ENCODE data around the gene RPTOR. TPM values are rescaled to one million over a fixed set of nuclear protein-coding genes. Genes with fewer than 3 reads are reported as not detected.

The RPTOR gene
- total RNA-seq (24.9 and 37.9 TPM in 2 replicates), polyA plus RNA-seq (12.5 and 13.2 TPM in 2 replicates)

GRCh38 chr17:80544655-80545498 lies at the start of gene RPTOR:
TSS of gene RPTOR (plus strand) at chr17:80544838. CDS start at chr17:80545630, 792 bp downstream.
- peak within 1 kb of the TSS; percentile 86 for H3K4me3 ChIP-seq
- H3K4me1 ChIP-seq (ENCODE audit: low read depth): peaks cover 14% of the 10 kb centered on the region

GRCh38 chr17:80497726-80498241 lies 46.9 kb upstream of the RPTOR start:
- H3K4me1 ChIP-seq (ENCODE audit: low read depth): no peaks in the 10 kb centered on the region
- DNase-seq (ENCODE audit: low read depth in 1 of 2, low spot score in 1 of 2): no peak
- no peaks in the 10 kb centered on the region for H3K36me3 ChIP-seq
- TF ChIP-seq CTCF (IDR thresholded peaks at IDR 0.05; ENCODE audit: low read depth, low read length): no peak
- H3K27ac ChIP-seq: no peak overlapping the region
- H3K4me3 ChIP-seq: no peak overlapping the region
- no peaks in the 10 kb centered on the region for H3K9me3 ChIP-seq (ENCODE audit: low read depth)
- peaks cover 56% of the 10 kb centered on the region for H3K27me3 ChIP-seq

More at GRCh38 chr17:80544655-80545498, at the start of gene RPTOR:
- Histone ChIP-seq H3K36me3 (no peaks in the 10 kb centered on the region), H3K9me3 (ENCODE audit: low read depth) (no peaks in the 10 kb centered on the region), H3K27ac (peak within 1 kb of the TSS; percentile 92), H3K27me3 (no peaks in the 10 kb centered on the region)
- no peak for TF ChIP-seq CTCF (IDR thresholded peaks at IDR 0.05; ENCODE audit: low read depth, low read length)
- peak; percentile 88 to 93 for DNase-seq (ENCODE audit: low read depth in 1 of 2, low spot score in 1 of 2)

DNA sequence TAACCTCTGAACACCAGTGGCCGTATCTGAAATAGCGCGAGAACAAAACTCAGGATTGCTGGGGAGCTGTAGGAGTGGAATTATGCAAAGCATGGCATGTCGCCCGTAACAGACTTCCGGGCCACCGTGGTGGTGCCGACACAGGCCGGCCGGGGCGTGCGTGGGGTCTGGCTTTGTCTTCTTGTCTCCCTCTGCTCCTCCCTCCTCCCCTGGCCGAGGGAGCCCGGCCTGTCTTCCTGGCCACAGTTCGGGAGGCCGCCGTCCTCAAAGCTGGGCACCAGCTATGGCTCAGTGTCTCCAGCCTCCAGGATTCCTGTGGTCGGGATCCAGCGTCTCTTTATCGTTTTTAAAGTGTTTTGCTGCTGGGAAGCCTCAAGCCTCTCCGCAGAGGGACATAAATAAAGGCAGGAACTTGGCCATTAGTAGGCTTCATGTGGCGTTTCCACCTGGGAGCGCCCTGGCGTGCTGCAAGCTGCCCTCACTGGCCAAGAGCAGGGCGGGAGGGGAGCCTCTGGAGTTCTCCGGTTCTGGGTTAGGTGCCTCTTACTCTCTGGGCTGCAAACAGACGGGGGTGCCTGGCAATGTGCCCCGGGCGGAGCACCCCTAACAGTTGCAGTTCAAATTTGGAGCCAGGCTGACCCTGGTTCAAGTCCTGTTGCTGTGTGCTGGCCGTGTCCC lies 46.3 kb upstream of the RPTOR start:
- no peak for TF ChIP-seq CTCF (IDR thresholded peaks at IDR 0.05; ENCODE audit: low read depth, low read length)
- Histone ChIP-seq H3K36me3 (no peaks in the 10 kb centered on the region), H3K27ac (no peak overlapping the region), H3K4me3 (no peak overlapping the region), H3K4me1 (ENCODE audit: low read depth) (no peaks in the 10 kb centered on the region), H3K27me3 (peaks cover 50% of the 10 kb centered on the region), H3K9me3 (ENCODE audit: low read depth) (no peaks in the 10 kb centered on the region)
- DNase-seq (ENCODE audit: low read depth in 1 of 2, low spot score in 1 of 2): peak in 1 of 2 donors; percentile 81

DNA sequence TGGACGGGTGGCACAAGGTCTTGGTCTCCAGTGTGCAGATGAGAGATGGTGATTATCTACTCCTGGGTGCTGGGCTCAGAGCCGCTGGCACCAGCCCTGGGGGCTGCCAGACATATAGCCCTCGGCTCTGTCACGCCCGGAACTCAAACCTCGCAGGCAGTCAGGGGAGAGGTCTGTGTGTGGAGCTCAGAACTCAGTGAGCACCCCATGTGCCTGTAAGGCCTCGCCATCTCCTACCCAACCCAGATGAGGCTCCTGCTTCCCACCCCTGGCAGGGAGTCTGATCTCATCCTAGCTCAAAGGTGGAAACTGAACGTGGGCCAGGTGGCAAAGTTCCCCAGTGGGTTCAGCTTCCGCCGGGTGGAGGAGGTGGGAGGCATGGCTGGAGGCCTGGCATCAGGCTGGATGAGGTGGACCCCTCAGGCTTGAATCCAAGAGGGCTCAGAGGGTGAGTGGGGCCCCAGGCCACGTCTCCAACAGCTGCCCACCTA lies 45.7 kb upstream of the RPTOR start:
- no peaks in the 10 kb centered on the region for H3K36me3 ChIP-seq
- peaks cover 45% of the 10 kb centered on the region for H3K27me3 ChIP-seq
- H3K27ac ChIP-seq: no peak overlapping the region
- no peak for TF ChIP-seq CTCF (IDR thresholded peaks at IDR 0.05; ENCODE audit: low read depth, low read length)
- H3K4me3 ChIP-seq: no peak overlapping the region
- H3K4me1 ChIP-seq (ENCODE audit: low read depth): no peaks in the 10 kb centered on the region
- no peaks in the 10 kb centered on the region for H3K9me3 ChIP-seq (ENCODE audit: low read depth)
- DNase-seq (ENCODE audit: low read depth in 1 of 2, low spot score in 1 of 2): no peak

- Histone ChIP-seq H3K4me3 (no peak overlapping the region), H3K4me1 (ENCODE audit: low read depth) (no peaks in the 10 kb centered on the region), H3K9me3 (ENCODE audit: low read depth) (no peaks in the 10 kb centered on the region), H3K36me3 (no peaks in the 10 kb centered on the region), H3K27ac (no peak overlapping the region), H3K27me3 (peaks cover 45% of the 10 kb centered on the region)
- no peak for TF ChIP-seq CTCF (IDR thresholded peaks at IDR 0.05; ENCODE audit: low read depth, low read length)
- DNase-seq (ENCODE audit: low read depth in 1 of 2, low spot score in 1 of 2): no peak
Observed at GRCh38 chr17:80499560-80499959, 45.1 kb upstream of the RPTOR start.

Data from cardiac muscle cell (in vitro differentiated cells and primary cell).